ENCODE measurements around the gene KIAA0753. TPM values are rescaled to one million over a fixed set of nuclear protein-coding genes. Genes with fewer than 3 reads are reported as not detected.
A peak's percentile ranks its signal among the peaks of the same experiment; 100 is the strongest.

The KIAA0753 gene
- total and polyA plus RNA-seq, 2 of the 8 experiments (the other 6 are each of a cell fraction or from before 2014, with no cell fraction given), result 5.0 to 27.1 TPM

- Histone ChIP-seq H3K56ac (replicated peaks; ENCODE audit: insufficient read length, low read depth, low read length) (no peak overlapping the region), H3K23me2 (ENCODE audit: low read depth, low read length) (peaks cover 14% of the 10 kb centered on the region; the same call in 1 of the 2 replicates), H3K79me2 (ENCODE audit: control insufficient read depth in 1 of 2, insufficient read depth in 2 of 2, low read length in 2 of 2) (no peaks in the 10 kb centered on the region), H3K27me3 (replicated peaks in 1 of 4; ENCODE audit: control insufficient read depth in 3 of 4, extremely low read depth in 1 of 4, insufficient read depth in 3 of 4, low read length in 3 of 4) (peaks cover 14 to 42% (median 36%) of the 10 kb centered on the region in 4 experiments), H3K4me2 (ENCODE audit: insufficient read depth in 1 of 2, low read depth in 2 of 2, low read length in 2 of 2) (peak overlapping the region; percentile 83 to 96), H3K27ac (ENCODE audit: low read depth, low read length) (no peak overlapping the region), H4K20me1 (replicated peaks in 1 of 2; ENCODE audit: control insufficient read depth in 1 of 2, insufficient read depth in 2 of 2, low read length in 2 of 2) (peaks cover 0 to 5% of the 10 kb centered on the region in 2 experiments), H3K4me1 (replicated peaks in 1 of 4; ENCODE audit: control insufficient read depth in 3 of 4, insufficient read depth in 4 of 4, low read length in 3 of 4) (peaks cover 4 to 14% (median 12%) of the 10 kb centered on the region in 4 experiments), H3K4me3 (ENCODE audit: extremely low read depth in 1 of 4, insufficient read depth in 2 of 4, low read depth in 3 of 4, low read length in 4 of 4) (peak overlapping the region; percentile 45 to 76 (median 59)), H2BK20ac (ENCODE audit: low read length) (0 out of 2 replicates have a peak overlapping the region, but pooled peaks have one; percentile 80), H3K18ac (ENCODE audit: extremely low read depth, low read length) (peak overlapping the region; percentile 83), H2AFZ (ENCODE audit: low read length) (peak overlapping the region; percentile 43; the same call in 1 of the 2 replicates), H2BK5ac (ENCODE audit: low read depth, low read length) (no peak overlapping the region), H3K36me3 (ENCODE audit: control insufficient read depth in 2 of 4, insufficient read depth in 4 of 4, low read length in 3 of 4) (no peaks in the 10 kb centered on the region), H4K5ac (ENCODE audit: insufficient read length, low read depth, low read length) (no peak overlapping the region), H2AK5ac (ENCODE audit: low read depth, low read length) (no peak overlapping the region), H3K9ac (replicated peaks in 1 of 4; ENCODE audit: extremely low read depth in 1 of 4, low read depth in 3 of 4, low read length in 3 of 4) (peak overlapping the region in 1 of 4 experiments; percentile 25; a peak in 2 of 7 replicates), H3K9me3 (ENCODE audit: insufficient read depth in 2 of 2, low read depth in 1 of 2, low read length in 1 of 2) (no peaks in the 10 kb centered on the region), H2BK120ac (replicated peaks; ENCODE audit: low read depth, low read length) (no peak overlapping the region), H3K14ac (ENCODE audit: insufficient read length) (no peak overlapping the region), H3K23ac (ENCODE audit: insufficient read length) (no peak overlapping the region), H2BK15ac (ENCODE audit: low read length) (peak overlapping the region; percentile 81; the same call in 1 of the 2 replicates), H2BK12ac (ENCODE audit: low read depth, low read length) (peak overlapping the region; percentile 84; the same call in 1 of the 2 replicates), H3K4ac (replicated peaks; ENCODE audit: insufficient read length, low read depth, low read length) (no peak overlapping the region), H3K79me1 (ENCODE audit: low read depth, low read length) (no peaks in the 10 kb centered on the region), H4K91ac (replicated peaks; ENCODE audit: insufficient read length, low read length) (no peak overlapping the region), H4K8ac (ENCODE audit: extremely low read depth, insufficient read depth, low read length) (peak overlapping the region; percentile 1; the same call in 1 of the 2 replicates)
- ChIA-PET CTCF (ENCODE audit: partially characterized antibody) (interaction anchor here (0.7 to 1.7 kb wide), 11 partner anchors 24 to 991 kb away, joined by 3 to 8 read pairs (median 3); no protein-coding TSS in a partner anchor), POLR2A (ENCODE audit: partially characterized antibody) (interaction anchor here (0.6 to 1.6 kb wide), 4 partner anchors 12 to 100 kb away, joined by 3 to 9 read pairs (median 4); no protein-coding TSS in a partner anchor)
- FAIRE-seq (no peak), DNase-seq (ENCODE audit: low read depth in 1 of 2, low spot score in 2 of 2) (peak in 1 of 2 experiments; percentile 67)
- WGBS, 2 experiments (ENCODE audit: extremely low coverage in 1 of 2, insufficient coverage in 1 of 2, insufficient read length in 1 of 2, insufficient replicate concordance in 2 of 2, low coverage in 1 of 2, low lambda C conversion rate in 2 of 2, missing lambda C conversion rate in 1 of 2), result 4% methylated on average over 27 of the region's 56 CpGs; no CpG with 5 or more reads in 1 of the 2 experiments
- TF ChIP-seq JUN (IDR thresholded peaks at IDR 0.05; ENCODE audit: low read depth, low read length) (no peak), ASH2L (IDR thresholded peaks at IDR 0.05; ENCODE audit: low read length) (peak; percentile 53), RBBP5 (IDR thresholded peaks at IDR 0.05; ENCODE audit: borderline replicate concordance, low read depth, low read length) (peak; percentile 71)
Observed at GRCh38 chr17:6555331-6556120, 85.0 kb downstream of the KIAA0753 start.
